Heart left ventricle (tissue), 13 donors: ENCODE results near the gene PRKCA.

Source experiments
- POLR2A ChIP-seq, 2 donors: fragments of 450-650 bp; IDR thresholded peaks; one replicate each; pipeline ENCODE4 v1.6.1; 2017; ENCODE audit warnings: antibody characterized with exemption in 2 of 2, mild to moderate bottlenecking in 2 of 2, moderate library complexity in 2 of 2
- TF ChIP-seq, protein P1 (sequence below), 12 donors: fragments of 200-600 bp; sonication (generic) in 4 of 12; IDR thresholded peaks; one replicate each; pipeline versions ENCODE4 v1.5.0 to v1.8.0; 2018 to 2022; ENCODE audit warnings: antibody characterized with exemption in 12 of 12, mild to moderate bottlenecking in 5 of 12
- donor health status: ischemic (EF 13 %, LVEDD 7.1; RV severe dilation, severe dysfunction).
- donor health status: DM: no; HTN: yes; CAD: no.
- donor health status: DM: no; HTN: no; CAD: no.
- donor health status: ischemic (EF 25% LVEDD 6.9; RV normal size, moderate dysfunction).
- donor health status: ischemic (EF 25% LVEDD 5.7; RV mildly dilated, moderate dysfunction).
- donor health status: ischemic (EF 35%, LVEDD 5.7; RV mildly dilated, moderate dysfunction).
- donor health status: nonischemic (EF 11% LVEDD 7.7; RV severe dilation, severe dysfunction).
- donor health status: DM: yes; HTN: yes; CAD: no.
- donor health status: PGD.
- donor health status: ischemic (EF 29% LVEDD 5.4; RV normal size, mild dysfunction).
- donor health status: nonischemic (EF 23%, LVEDD 6.1; RV moderate dilation, normal function).

DNA sequence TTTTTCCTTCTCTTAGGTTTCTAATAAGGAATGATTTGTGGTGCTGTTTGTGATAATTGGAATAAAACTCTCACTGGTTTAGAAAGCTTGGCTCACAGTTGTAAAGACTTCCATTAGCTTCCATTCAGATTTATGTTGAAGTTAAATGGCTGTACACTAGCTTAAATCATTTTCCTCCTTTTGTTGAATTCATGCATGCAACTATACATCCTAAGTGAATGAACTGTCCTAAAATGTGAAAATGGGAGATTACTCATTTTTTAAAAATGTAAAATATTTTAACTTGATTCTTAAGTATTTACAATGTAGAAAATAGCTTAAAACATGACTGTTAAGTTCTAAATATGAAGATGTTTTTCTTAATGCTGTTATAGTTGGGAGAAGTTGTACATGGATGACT is 15.2 kb downstream of the PRKCA start:
- TF ChIP-seq, protein P1, sequence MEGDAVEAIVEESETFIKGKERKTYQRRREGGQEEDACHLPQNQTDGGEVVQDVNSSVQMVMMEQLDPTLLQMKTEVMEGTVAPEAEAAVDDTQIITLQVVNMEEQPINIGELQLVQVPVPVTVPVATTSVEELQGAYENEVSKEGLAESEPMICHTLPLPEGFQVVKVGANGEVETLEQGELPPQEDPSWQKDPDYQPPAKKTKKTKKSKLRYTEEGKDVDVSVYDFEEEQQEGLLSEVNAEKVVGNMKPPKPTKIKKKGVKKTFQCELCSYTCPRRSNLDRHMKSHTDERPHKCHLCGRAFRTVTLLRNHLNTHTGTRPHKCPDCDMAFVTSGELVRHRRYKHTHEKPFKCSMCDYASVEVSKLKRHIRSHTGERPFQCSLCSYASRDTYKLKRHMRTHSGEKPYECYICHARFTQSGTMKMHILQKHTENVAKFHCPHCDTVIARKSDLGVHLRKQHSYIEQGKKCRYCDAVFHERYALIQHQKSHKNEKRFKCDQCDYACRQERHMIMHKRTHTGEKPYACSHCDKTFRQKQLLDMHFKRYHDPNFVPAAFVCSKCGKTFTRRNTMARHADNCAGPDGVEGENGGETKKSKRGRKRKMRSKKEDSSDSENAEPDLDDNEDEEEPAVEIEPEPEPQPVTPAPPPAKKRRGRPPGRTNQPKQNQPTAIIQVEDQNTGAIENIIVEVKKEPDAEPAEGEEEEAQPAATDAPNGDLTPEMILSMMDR (IDR thresholded peaks at IDR 0.05), result no peak
- TF ChIP-seq POLR2A (IDR thresholded peaks at IDR 0.05), result no peak
